Peyer's patch (tissue), 4 donors: ENCODE data around the gene KNOP1. TPM values are rescaled to one million over a fixed set of nuclear protein-coding genes. Genes with fewer than 3 reads are reported as not detected.

Source experiments
- DNase-seq, 3 donors: peaks; one replicate each; pipeline ENCODE4 v3.0.0-alpha.2; 2017 to 2019
- H3K27ac ChIP-seq, 4 donors: fragments of 200-600 bp; sonication (generic); one replicate each; pipeline ENCODE4 v1.5.1; 2016 to 2019
- H3K27me3 ChIP-seq, 2 donors: fragments of 200-600 bp; sonication (generic); one replicate each; pipeline ENCODE4 v1.5.1; 2019
- H3K36me3 ChIP-seq, 3 donors: fragments of 200-600 bp; sonication (generic); one replicate each; pipeline ENCODE4 v1.5.1; 2016 to 2019
- H3K4me1 ChIP-seq, 4 donors: fragments of 200-600 bp; sonication (generic); one replicate each; pipeline ENCODE4 v1.5.1; 2016 to 2019
- H3K4me3 ChIP-seq, 4 donors: fragments of 200-600 bp; sonication (generic); 1 replicate in 3 of 4; 2 replicates in 1 of 4; pipeline ENCODE4 v1.5.1; 2016 to 2019; ENCODE audit warnings: mild to moderate bottlenecking in 1 of 4
- H3K9me3 ChIP-seq, 4 donors: fragments of 200-600 bp; sonication (generic); one replicate each; pipeline ENCODE4 v1.5.1; 2016 to 2019; ENCODE audit warnings: mild to moderate bottlenecking in 1 of 4
- POLR2A ChIP-seq, 2 donors: fragments of 450-650 bp; IDR thresholded peaks; one replicate each; pipeline ENCODE4 v1.5.1; 2017; ENCODE audit warnings: antibody characterized with exemption in 2 of 2, mild to moderate bottlenecking in 2 of 2, moderate library complexity in 2 of 2
- total RNA-seq, 4 donors: library from RNA; depleted of rRNA; stranded (reverse); fragments of >200 nt; gene quantifications; one replicate each; pipeline ENCODE4 v1.1.0, GENCODE V29; 2016
- TF ChIP-seq, protein P1 (sequence below), 6 experiments: fragments of 450-650 bp in 4 of 6; fragments of 200-600 bp in 2 of 6; sonication (generic) in 1 of 6; IDR thresholded peaks; one replicate each; pipeline ENCODE4 v1.5.1; 2017 to 2019; ENCODE audit warnings: antibody characterized with exemption in 6 of 6, mild to moderate bottlenecking in 3 of 6, moderate library complexity in 1 of 6

KNOP1 gene
- total RNA-seq, 4 donors from 2014 or later: 10.0 to 26.1 (median 19.9) TPM

DNA sequence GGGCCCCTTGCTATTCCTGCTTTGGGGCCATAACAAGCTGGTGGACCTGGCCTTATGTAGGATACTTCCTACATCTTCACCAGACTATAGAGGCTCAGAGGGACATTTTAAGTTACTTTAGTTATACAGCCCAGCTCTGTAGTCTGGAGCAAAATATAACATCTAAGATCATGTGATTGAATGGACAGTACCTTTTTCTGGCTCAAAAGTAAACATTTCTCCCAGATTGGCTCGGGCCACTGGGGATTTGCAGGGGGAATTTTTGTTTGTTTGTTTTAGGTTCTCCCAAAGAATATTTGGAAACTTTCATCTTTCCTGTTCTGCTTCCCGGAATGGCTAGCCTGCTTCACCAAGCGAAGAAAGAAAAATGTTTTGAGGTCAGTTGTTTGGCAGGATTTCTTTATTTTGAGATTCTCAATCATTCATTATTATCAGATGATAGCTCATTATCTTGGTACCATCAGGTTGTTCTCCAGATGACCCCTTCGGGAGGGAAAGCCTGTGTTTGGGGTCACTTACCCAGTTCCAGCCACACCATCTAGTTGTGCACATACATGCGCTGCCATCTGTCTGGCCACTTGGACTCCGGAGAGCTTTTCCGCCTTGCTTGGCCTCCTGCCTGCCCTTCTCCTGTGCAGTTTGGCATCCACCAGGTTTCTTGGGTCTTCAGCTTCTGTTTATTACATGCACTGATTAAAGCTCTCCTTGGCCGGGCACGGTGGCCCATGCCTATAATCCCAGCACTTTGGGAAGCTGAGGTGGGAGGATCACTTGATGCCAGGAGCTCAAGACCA is 17.2 kb upstream of the KNOP1 start:
- Histone ChIP-seq H3K4me3 (no peak overlapping the region), H3K27ac (peak overlapping the region in 1 of 4 donors; percentile 31)

DNA sequence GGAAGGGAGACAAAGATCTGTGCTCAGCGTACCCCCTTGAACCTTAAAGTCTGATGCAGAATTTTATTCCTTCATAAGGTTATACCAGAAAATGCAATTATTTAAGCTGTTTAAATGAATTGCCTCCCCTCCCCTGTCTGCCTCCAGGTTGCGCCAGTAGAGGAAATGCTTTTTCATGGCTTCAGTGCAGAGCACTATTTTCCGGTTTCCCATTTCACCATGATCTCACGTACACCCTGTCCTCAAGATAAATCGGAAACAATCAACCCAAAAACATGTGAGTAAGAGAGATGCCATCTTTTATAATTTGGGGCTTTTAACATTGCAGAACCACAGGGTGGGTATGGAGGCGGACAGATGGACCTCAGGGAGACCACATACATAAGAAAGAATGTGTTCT is 15.5 kb upstream of the KNOP1 start:
- no peak for TF ChIP-seq POLR2A (IDR thresholded peaks at IDR 0.05)
- TF ChIP-seq, protein P1, sequence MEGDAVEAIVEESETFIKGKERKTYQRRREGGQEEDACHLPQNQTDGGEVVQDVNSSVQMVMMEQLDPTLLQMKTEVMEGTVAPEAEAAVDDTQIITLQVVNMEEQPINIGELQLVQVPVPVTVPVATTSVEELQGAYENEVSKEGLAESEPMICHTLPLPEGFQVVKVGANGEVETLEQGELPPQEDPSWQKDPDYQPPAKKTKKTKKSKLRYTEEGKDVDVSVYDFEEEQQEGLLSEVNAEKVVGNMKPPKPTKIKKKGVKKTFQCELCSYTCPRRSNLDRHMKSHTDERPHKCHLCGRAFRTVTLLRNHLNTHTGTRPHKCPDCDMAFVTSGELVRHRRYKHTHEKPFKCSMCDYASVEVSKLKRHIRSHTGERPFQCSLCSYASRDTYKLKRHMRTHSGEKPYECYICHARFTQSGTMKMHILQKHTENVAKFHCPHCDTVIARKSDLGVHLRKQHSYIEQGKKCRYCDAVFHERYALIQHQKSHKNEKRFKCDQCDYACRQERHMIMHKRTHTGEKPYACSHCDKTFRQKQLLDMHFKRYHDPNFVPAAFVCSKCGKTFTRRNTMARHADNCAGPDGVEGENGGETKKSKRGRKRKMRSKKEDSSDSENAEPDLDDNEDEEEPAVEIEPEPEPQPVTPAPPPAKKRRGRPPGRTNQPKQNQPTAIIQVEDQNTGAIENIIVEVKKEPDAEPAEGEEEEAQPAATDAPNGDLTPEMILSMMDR (IDR thresholded peaks at IDR 0.05): no peak
- Histone ChIP-seq H3K4me3 (no peak overlapping the region), H3K36me3 (peaks cover 0 to 4% (median 0%) of the 10 kb centered on the region in 3 donors)

More for the DNA sequence above, 17.2 kb upstream of the KNOP1 start:
- Histone ChIP-seq H3K27me3 (no peaks in the 10 kb centered on the region), H3K4me1 (no peaks in the 10 kb centered on the region), H3K9me3 (no peaks in the 10 kb centered on the region), H3K36me3 (peaks cover 0 to 4% (median 0%) of the 10 kb centered on the region in 3 donors)
- no peak for DNase-seq
- TF ChIP-seq, protein P1 (IDR thresholded peaks at IDR 0.05): no peak

DNA sequence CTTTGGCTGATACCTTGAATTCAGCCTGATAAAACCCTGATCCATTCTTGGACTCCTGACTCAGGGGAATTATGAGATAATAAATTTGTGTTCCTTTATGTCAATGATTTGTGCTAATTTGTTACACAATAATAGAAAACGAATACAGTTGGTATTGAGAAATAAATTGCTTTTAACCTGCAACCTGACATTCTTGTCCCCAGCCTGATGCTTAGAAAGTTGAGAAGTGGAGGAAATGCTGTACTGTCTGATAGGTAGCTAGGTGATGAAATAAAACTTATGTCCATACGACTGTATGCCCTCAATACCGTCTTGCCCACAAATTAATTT is 10.6 kb upstream of the KNOP1 start:
- no peak overlapping the region for H3K4me3 ChIP-seq
- no peaks in the 10 kb centered on the region for H3K4me1 ChIP-seq
- H3K36me3 ChIP-seq: no peaks in the 10 kb centered on the region
- DNase-seq: no peak
- TF ChIP-seq POLR2A (IDR thresholded peaks at IDR 0.05): no peak
- TF ChIP-seq, protein P1 (IDR thresholded peaks at IDR 0.05): no peak
- no peak overlapping the region for H3K27ac ChIP-seq
- H3K27me3 ChIP-seq: no peaks in the 10 kb centered on the region
- no peaks in the 10 kb centered on the region for H3K9me3 ChIP-seq

More for the DNA sequence above, 15.5 kb upstream of the KNOP1 start:
- no peaks in the 10 kb centered on the region for H3K4me1 ChIP-seq
- H3K27ac ChIP-seq: no peak overlapping the region
- no peak for DNase-seq
- H3K9me3 ChIP-seq: no peaks in the 10 kb centered on the region
- no peaks in the 10 kb centered on the region for H3K27me3 ChIP-seq

DNA sequence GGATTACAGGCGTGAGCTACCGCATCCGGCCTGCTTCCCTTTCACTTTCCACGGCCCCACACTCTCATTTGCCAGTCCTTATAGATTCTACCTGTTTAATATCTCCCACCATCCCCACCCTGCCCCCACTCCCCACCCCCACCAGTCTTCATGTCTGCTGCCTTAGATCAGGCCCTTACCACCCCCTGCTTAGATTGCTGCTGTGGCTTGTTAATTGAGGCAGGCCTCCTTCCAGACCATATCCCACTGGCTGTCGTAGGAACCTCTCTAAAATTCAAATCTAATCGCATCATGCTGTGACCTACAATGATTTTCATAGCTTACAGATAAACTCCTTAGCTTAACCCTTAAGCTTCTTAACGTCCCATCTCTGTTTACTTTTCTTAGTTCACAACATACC is 5.0 kb upstream of the KNOP1 start:
- no peaks in the 10 kb centered on the region for H3K36me3 ChIP-seq
- no peak overlapping the region for H3K4me3 ChIP-seq
- no peaks in the 10 kb centered on the region for H3K27me3 ChIP-seq
- no peak for DNase-seq
- H3K9me3 ChIP-seq: no peaks in the 10 kb centered on the region
- TF ChIP-seq, protein P1 (IDR thresholded peaks at IDR 0.05): no peak
- no peak for TF ChIP-seq POLR2A (IDR thresholded peaks at IDR 0.05)
- no peak overlapping the region for H3K27ac ChIP-seq
- H3K4me1 ChIP-seq: peaks cover 0 to 6% (median 2%) of the 10 kb centered on the region in 4 donors

DNA sequence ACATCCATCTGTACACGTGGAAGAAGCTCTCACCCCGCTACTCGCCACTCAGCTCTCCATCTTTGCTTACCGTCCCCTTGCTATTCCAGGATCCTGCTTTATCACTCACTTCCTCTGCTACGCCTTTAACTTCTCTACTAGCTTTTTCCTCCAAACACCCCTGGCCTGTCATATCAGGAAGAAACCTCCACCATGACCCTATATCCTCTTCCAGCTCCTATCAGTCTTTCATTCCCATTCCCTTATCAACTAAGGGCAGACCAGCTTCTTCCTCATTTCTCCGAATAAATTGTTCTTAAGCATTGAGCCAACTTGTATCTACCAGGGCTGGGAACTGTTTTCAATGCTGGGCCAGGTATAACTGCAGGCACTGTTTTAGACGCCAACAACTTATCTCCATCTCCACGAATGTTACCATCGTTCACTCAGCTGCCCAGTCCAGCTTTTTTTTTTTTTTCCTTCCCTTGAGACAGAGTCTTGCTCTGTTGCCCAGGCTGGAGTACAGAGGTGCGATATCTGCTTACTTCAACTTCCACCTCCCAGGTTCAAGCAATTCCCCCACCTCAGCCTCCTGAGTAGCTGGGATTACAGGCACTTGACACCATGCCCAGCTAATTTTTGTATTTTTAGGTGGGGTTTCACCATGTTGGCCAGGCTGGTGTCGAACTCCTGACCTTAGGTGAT is 4.4 kb upstream of the KNOP1 start:
- no peak overlapping the region for H3K27ac ChIP-seq
- no peak for DNase-seq
- no peak overlapping the region for H3K4me3 ChIP-seq
- H3K9me3 ChIP-seq: no peaks in the 10 kb centered on the region
- no peaks in the 10 kb centered on the region for H3K27me3 ChIP-seq
- no peaks in the 10 kb centered on the region for H3K36me3 ChIP-seq
- peaks cover 0 to 6% (median 2%) of the 10 kb centered on the region in 4 donors for H3K4me1 ChIP-seq
- TF ChIP-seq, protein P1 (IDR thresholded peaks at IDR 0.05): no peak
- TF ChIP-seq POLR2A (IDR thresholded peaks at IDR 0.05): no peak
